HG03378 (cell line): ENCODE data around the gene RRAD.

Experiments
- ATAC-seq: cut with Tn5 transposase; IDR thresholded peaks from one replicate; pipeline ENCODE4 v1.9.1; 2021; ENCODE audit warnings: mild to moderate bottlenecking, moderate library complexity; ENCODE audit not compliant: unreplicated experiment

RRAD gene

DNA sequence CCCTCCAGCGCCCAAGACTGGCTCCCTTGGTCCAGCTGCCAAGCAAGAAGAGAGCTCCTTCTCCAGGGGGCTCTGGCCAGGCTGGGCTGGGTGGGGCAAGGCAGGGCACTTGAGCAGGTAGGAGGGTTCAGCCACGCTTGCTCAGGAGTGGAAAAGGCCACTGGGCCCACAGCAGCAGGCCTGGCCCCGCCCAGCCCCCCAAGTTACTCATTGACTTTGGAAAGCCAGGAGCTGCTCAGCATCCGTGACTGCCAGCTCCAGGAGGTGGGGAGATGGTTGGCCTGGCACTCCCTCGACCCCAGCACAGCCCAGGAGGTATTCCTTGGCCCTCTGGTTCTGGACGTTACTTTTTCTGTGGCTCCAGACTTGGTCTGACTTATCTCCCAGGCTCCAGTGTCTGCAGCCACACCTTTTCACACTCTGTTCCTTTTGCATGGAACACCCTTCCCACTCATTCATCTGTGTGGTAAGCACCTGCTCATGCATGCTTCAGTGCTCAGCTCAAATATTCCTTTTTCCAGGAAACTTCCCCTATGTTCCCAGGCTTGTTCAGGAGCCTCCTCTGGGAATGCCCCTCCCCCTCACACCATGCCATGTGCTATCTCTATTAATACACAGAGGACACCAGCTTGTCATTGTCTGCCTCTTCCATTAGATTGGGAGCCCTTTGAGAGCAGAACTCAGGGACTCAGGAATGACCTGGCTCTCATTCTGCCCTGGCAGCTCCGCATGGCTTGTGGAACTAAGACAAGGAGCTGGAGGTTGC lies 6.3 kb downstream of the RRAD start, which contains the start of gene CDH16:
CDH16 (minus strand) TSS at position 83 of the 766 bp plus-strand sequence. CDS start 820 bp downstream, outside the sequence.
- ATAC-seq, result no peak

DNA sequence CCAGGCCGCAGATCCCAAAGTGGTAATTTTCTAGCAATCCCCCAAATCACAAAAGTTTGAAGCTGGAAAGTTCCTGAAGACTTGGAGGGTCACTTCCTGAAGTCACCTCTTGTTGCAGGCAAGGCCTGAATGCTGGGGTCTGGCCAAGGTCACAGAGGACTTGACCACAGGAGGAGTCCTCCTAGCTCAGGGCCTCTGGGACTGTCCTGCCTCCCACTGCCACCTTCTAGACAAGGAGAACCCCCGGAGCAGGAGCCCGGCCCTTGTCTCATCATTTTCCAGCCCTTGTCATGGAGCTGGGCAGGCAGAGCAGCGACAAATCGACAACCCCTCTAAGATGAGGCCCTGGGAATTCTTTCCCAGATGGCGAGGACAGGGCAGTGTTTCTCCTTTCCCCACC lies 7.0 kb downstream of the RRAD start:
- no peak for ATAC-seq

DNA sequence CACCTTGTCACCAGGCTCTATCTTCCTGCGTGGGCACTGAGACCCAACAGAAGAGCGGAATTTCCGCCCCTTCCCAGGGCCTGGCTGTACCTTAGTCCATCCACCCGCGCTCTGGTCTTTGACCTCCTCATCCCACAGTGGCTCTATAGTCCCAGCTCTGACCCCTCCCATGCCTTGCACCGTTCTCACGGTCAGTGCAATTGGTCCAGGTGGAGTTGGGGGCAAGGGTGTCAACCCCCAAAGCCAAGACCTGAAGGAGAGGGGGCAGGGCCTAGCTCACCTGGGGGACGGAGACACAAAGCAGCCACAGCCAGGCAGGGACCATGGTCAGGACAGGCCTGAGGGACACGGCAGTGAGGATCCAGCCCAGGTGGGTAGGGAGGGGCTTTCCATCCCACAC lies 7.6 kb downstream of the RRAD start:
- ATAC-seq, result no peak

DNA sequence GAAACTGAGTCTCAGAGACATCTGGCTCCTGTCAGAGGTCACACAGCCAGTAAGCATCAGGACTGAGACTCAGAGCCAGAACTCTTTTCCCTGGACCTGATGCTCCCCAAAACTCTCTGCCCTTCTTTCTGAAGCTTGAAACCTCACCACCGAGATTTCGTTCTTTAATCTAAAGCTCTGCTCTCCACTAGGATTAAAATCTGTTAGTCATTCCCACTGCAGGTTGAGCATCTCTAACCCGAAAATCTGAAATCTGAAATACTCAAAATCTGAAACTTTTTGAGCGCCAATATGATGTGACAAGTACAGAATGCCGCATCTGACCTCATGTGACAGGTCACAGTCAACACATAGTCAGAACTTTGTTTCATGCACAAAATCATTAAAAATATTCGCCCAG lies 8.8 kb downstream of the RRAD start:
- no peak for ATAC-seq

DNA sequence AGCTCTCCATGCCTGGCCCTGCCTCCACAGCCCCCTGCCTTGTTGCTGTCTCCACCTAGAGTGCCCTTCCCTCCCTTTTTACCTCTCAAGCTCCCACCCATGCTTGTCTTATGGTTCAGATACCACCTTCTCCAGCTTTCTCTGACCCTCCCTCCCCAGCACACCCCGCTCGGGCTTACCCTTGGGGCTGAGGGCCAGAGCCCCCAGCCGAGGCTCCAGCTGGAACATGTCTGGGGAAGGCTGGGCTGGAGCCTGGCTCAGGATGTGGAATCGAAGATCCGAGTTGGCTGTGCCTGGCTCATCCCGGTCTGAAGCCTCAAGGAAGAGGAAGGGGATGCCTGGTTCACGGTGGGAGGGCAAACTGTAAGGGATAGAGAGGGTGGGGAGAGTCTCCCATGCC lies 10.3 kb downstream of the RRAD start:
- no peak for ATAC-seq

DNA sequence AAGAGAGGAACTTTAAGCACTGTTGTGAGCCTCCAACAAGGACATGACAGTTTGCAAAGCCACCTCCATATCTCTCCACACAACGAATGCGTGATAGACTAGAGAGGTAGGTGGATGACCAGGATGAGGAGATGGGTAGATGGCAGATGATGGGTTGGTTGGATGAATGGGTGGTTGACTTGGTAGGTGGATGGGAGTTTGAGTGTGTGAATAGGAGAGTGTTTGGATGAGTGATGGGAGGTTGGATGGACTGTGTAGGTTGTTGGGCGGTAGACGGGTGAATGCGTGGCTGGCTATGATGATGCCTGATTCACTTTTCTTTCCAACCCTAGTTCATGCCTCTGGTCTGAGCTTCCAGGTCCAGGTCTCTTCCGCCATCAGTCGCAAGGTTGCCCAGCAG lies 10.8 kb downstream of the RRAD start:
- no peak for ATAC-seq

DNA sequence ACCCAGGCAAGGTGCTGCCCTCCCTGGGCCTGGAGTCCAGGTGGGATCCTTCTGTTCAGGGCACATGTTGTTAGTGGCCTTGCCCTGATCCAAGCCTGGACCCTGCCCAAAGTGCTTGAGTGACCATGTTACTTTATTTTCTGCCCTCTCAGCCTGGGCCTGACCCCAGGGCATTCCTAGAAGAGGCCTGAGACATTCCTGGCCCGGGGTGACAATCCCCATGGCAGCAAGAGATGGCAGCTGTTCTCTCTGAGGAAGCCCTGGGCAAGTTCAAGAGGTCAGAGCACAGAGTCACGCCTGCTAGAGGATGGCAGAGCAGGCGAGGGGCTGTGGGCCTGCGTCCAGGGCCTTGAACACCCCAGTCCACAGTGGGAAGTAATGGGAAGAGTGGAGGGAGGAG lies 11.6 kb downstream of the RRAD start:
- ATAC-seq, result no peak

DNA sequence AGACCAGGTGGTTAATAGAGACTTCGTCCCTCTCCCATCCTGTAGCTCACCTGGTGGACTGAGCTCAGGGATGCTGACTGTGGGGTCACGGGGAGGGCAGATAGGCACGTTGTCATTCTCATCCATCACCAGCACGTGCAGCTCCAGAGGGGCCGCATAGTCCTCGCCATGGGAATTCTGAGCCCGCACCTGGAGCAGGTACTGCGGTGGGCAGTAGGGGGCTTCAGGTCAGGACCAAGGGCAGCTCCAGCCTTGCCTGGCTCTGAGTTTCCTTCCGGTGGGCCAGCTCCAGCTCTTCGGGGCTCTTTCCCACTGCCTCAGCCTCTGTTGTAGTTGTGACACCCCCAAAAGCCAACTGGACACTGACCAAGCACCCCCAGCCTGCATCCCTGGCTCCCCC lies 12.3 kb downstream of the RRAD start:
- ATAC-seq, result no peak

DNA sequence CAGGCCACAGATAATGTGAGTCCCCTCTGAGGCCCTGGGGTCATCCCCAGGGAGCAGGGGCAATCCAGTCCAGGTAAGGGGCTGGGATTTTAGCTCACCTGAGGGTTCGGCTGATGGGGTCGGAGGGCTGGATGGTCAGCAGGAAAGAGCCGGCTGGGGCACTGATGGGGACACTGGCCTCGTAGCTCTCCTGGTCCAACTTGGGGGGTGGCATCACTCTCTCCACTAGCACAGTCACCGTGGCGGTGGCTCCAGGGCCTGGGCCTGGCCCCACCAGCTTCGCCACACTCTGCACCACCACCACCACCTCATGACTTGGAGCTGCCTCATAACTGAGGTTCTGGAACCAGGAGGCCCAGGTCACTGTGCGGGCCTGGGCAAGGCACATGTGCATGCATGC lies 13.5 kb downstream of the RRAD start:
- no peak for ATAC-seq

DNA sequence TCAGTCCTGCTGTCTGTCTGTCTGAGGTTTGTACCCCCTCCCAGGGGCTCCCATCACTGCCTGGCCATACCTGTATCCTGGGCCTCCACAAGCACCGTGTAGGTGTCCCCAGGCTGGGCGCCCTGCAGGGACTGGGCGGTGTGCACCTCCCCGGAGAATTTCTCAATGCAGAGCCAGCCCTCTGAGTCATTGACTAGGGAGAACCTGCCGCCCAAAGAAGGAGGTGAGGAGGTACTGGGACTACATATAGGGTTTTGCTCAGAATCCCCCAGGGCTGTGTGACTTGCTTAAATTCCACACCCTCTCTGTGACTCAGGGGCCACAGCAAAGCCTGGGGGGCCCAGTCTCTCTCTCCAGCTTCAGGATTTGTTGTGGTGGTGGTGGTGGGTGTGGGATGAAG lies 14.2 kb downstream of the RRAD start:
- no peak for ATAC-seq

DNA sequence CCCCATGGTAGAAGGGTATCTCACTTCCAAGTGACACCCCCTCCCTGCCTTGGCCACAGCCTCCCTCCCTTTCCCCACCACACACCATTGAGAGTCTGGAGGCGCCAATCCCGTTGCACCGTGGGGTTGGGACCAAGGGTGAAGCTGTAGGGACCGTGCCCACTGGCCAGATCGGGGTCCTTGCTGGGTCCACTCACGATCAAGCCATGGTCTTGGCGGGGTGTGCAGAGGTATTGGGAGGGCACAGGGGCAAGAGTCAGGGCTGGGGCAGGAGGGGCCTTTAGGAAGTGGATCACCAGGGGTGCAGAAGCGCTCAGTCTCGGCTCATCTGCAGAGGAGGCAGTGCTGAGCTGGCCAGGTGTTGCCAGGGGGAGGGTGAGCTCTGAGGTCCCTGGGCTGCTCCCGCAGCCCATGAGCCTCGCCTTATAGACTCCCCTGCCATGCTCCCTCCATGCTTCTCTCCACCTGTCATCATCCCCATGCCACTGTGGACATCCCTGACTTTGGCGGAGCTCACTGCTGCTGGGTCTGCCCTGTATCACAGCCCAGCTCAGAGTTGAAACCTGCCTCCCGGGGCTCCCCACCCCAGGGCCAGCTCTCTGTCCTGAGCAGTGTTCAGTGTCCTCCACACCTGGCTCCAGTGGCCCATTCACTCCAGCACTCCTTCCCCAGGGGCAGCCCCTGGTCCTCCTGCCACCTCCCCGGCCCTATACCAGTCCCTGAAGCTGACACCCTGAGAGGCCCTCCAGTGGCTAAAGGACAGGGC lies 15.0 kb downstream of the RRAD start:
- ATAC-seq, result no peak

DNA sequence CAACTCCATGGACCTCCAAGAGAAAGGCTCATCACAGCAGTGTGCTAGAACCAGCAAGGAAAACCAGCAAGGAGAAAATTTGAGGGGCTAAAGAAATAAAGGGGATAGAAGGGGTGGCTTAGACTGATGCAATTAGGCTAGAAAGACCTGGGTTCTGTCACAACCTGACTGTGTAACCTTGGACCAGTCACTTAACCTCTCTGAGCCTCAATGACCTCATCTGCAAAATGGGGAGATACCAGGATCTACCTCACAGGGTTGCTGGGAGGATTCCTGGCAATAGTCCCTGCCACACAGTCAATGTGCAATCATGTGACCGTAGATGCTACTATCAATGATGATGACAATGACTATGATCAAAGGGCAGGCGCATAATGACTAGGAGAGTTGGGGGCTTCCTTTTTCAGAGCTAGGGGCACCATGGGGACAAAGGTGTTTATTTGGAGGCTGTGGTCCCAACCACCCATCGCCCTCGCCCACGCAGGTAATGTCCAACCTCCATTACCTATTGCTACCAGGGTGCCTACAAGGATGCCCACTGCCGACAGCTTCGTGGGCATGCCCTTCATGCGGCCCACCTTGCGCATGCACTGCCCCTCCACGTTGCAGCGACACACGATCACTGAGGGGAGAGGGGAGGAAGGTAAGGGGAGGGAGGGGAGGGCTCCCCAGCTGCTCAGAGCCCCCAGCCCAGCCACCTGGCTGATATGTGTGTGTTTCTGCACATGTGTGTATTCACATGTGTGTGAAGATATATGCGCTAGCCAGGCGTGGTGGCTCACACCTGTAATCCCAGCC lies 16.4 kb downstream of the RRAD start:
- ATAC-seq, result no peak

DNA sequence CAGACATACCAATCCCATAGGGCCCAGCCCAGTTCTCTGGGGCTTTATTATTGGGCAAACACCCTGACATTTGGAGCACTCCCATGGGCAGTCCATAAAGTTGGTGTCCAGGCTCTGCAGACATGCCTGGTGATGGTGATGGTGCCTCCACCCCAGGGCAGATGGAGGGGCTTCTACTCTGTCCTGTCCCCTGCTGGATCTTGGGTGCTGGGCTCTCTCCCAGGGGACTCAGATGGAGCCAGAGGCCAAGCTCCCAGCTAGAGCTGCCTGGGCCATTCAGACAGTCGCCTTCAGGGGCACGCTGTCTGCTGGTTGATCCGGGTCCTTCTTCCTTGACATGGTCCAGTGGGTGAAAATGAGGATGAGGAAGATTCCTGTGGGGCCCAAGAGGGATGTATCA lies 17.2 kb downstream of the RRAD start:
- no peak for ATAC-seq

DNA sequence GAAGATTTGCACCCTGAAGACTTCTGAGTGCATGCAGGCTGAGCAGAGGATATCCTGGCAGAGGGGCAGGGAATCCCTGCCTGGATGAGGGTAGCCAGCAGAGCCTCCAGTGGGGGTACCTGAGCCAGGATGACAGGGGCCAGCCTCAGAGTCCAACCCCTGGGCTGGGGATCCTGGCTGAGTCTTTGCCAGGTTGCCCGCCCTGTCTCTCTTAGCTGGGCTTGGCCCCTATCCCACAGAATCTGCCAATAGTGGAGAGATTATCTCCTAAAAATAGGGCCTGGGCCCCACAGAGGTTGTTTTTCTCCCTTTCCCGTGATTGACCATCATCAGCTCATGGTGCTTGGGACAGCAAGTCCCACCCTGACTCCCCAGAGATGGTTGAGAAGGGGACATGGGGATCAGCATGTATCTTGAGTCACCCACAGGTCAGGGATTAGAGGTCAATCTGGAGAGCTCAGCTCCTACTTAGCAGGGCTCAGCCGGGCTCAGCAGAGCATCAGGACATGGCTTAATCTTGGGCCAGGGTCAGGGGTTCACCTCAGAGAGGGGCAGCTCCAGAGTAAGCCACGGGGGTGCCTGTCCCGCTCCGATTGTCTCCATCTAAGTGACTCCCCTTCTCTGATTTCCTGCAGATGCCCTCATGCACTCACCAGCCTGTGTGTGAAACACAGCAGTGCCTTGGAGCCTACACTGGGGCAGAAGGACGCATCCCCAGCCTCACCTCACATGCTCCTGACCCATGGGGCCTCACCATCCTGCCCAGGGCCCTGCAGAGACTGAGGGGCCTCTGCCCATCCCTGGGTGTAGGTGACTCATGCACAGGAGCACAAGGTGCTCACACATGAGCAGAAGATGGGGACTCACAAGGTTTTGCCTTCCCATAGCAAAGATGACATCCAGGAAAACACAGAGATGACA lies 18.2 kb downstream of the RRAD start:
- no peak for ATAC-seq

DNA sequence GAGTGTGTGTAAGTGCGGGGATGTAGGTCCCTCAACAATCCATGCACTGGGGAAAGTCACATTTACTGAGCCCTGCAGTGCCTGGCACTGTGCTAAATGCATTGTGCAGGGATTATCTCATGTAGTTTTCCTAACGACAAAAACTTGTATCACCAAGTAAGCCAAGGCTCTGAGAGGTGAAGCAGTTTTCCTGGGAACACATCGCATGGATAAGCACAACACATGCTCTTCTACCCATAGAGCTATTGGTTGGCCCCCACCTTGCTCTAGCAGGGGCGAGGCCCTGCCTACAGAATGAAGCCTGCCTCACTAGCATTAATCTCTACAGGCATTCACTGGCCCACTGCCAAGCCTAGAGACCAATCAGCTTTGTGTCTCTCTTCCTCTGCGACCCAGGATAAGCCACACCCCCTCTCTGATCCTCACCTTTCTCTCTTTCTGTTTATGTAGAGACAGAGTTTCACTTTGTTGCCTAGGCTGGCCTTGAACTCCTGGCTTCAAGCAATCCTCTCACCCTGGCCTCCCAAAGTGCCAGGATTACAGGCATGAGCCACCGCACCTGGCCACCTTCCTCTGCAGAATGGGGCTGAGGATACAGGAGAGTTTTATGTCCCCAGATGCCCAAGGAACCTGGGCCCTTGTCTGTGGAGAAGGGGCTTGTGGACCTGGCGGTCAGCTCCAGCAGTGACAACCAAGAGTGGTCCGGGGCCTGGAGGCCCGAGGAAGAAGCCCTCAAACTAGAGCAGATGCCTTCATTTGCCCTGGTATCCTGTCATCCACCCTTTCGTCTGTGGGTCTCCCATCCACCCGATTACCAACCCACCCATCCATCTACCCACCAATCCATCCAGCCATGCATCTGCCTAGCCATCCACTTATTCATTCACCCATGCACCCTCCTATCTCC lies 19.4 kb downstream of the RRAD start:
- no peak for ATAC-seq

DNA sequence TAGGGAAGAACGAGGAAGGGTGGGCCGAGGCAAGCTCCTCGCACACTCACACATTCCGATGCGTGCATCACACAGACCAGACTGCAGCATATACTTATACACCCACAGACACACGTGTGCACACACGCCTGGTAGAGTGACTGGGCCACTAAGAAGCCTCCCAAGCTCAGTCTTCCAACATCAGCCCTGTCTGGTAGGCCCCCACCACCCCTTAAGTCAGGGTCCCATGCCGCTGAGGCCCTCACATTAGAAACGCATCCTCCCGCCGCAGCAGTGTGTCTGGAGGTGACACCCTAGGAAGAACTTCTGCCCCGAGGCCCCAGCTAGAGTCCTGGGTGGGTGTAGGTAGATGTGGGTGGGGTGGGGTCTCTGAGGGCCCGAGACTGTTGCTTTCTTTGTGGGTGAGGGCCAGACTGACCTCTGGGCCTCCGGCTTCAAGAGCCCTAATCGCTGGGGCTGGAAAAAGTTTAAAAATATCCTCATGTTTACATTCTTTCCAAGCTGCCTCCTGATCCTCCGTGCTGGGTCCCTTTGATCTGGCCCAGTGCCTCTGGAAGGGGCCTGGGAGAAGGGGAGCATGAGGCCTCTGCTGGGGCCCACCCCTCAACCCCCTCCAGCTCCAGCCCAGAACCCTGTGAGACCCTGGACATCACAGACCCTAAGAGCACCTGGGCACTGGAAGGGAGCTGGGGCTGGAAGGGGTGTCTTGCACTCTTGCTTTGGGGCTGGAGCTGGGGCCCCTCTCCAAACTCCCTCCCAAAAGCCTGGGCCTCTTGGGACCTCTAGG lies 20.3 kb downstream of the RRAD start:
- ATAC-seq, result no peak

DNA sequence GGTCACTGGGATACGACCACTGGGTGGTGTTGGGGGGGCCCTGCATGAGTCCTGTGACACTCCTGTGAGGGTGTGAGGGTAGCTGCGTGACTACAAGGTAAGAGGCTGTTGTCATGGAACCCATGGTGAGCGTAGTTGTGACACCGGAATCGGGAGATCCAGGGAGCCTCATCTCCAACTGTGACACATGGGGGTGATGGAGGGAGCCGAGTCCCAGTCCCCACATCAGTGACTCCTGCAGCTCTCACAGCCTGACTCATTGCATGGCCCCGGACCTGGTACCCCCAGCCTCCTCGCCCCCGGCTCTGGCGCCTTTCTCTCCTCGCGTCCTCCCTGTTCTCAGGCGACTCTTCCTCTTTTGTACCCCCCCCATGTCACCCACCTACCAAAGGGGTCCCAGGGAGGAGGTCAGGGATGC lies 20.9 kb downstream of the RRAD start:
- no peak for ATAC-seq

DNA sequence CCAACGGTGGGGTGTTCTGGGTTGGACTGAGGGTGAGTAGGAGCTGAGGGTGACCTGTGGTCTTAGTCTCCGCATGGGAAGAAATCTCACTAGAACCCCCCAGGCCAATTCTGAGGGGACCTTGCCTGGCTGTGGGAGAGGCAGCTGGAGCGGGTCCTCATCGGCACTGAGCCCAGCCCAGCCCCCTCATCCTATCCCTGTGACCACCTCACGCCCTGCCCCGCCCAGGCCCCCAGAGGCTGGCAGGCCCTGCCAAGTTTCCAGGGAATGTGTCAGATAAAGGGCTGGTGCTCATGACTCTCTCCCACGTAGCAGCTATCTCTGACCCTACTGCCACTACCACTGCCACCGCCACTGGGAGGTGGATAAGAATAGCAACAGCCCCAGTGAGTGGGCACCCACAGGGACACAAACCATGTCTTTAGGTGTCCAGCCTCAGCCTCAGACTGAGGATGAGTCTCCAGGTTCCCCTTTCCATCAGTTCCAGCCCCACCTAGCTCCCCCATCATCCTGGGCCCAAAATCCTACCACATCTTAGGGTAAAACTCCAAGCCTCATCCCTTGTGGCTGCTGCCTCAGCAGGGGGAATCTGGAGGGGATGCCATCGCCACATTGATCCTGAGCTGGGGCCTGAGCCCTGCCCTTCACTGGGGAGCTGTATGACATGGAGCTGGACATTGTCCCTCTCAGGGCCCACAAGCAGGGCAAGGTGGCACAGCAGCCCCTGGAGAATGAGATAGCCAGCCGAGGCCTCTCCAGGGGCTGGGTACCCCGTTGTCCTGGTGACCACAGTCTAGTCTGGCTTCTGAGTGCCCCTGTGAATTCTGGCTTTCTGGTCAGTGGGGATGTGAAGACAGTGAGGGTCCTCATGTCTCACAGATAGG lies 21.5 kb downstream of the RRAD start:
- ATAC-seq, result no peak
